Smooth muscle cell (in vitro differentiated cells): Measurements from ENCODE around the gene FSTL4. TPM values are rescaled to one million over a fixed set of nuclear protein-coding genes. Genes with fewer than 3 reads are reported as not detected.

Source experiments
- DNase-seq: peaks from one replicate; lab custom pipeline; 2025; ENCODE audit not compliant: unreplicated experiment; lab: John Stamatoyannopoulos, UW
- H2AFZ ChIP-seq: fragments of 200-600 bp; sonication (generic); 2 replicates; pipeline ENCODE4 v1.6.0; 2016; ENCODE audit warnings: antibody characterized with exemption, low read depth, mild to moderate bottlenecking
- H3F3A ChIP-seq: fragments of 200-600 bp; sonication (generic); 2 replicates; pipeline ENCODE4 v1.6.0; 2017; ENCODE audit warnings: antibody characterized with exemption, low read depth
- H3K27ac ChIP-seq: fragments of 200-600 bp; sonication (generic); 2 replicates; pipeline ENCODE4 v1.5.1; 2016; ENCODE audit warnings: low read depth, mild to moderate bottlenecking
- H3K27me3 ChIP-seq: fragments of 200-600 bp; sonication (generic); 2 replicates; pipeline ENCODE4 v1.6.1; 2016; ENCODE audit warnings: low read depth, mild to moderate bottlenecking
- H3K36me3 ChIP-seq: fragments of 200-600 bp; sonication (generic); 2 replicates; pipeline ENCODE4 v1.5.1; 2016; ENCODE audit warnings: low read depth
- H3K4me1 ChIP-seq: fragments of 200-600 bp; sonication (generic); 2 replicates; pipeline ENCODE4 v1.5.1; 2016; ENCODE audit warnings: low read depth
- H3K4me2 ChIP-seq: fragments of 200-600 bp; sonication (generic); 2 replicates; pipeline ENCODE4 v1.6.0; 2016; ENCODE audit warnings: mild to moderate bottlenecking
- H3K4me3 ChIP-seq: fragments of 200-600 bp; sonication (generic); 2 replicates; pipeline ENCODE4 v1.5.1; 2016; ENCODE audit warnings: mild to moderate bottlenecking
- H3K79me2 ChIP-seq: fragments of 200-600 bp; sonication (generic); 2 replicates; pipeline ENCODE4 v1.6.0; 2016; ENCODE audit warnings: low read depth, mild to moderate bottlenecking
- H3K9ac ChIP-seq: fragments of 200-600 bp; sonication (generic); 2 replicates; pipeline ENCODE4 v1.6.0; 2016; ENCODE audit warnings: low read depth
- H3K9me3 ChIP-seq: fragments of 200-600 bp; sonication (generic); replicated peaks from 2 replicates; pipeline ENCODE4 v1.5.1; 2016; ENCODE audit warnings: low read depth
- H4K20me1 ChIP-seq: fragments of 200-600 bp; sonication (generic); 2 replicates; pipeline ENCODE4 v1.6.0; 2016; ENCODE audit warnings: low read depth
- CTCF ChIP-seq: fragments of 200-600 bp; sonication (generic); IDR thresholded peaks from 2 replicates; pipeline ENCODE4 v1.5.1; 2017; ENCODE audit warnings: borderline replicate concordance, mild to moderate bottlenecking, antibody characterized with exemption; ENCODE audit not compliant: insufficient read depth, poor library complexity, severe bottlenecking
- WGBS: methylation state at CpG from one replicate; pipeline ENCODE4 v1.1.7; 2016; ENCODE audit warnings: low lambda C conversion rate; 5-methylcytosine and 5-hydroxymethylcytosine counted together
- polyA plus RNA-seq: library from polyadenylated mRNA; unstranded; fragments of >200 nt; fragmentation: Nextera tagmentation; extraction: Ambion mirVana; gene quantifications from 2 replicates; pipeline ENCODE4 v1.2.1, GENCODE V29; 2016
- total RNA-seq: library from RNA; depleted of rRNA; stranded (reverse); fragments of >200 nt; gene quantifications from 2 replicates; pipeline ENCODE4 v1.2.3, GENCODE V29; 2014

Gene FSTL4
- total and polyA plus RNA-seq, 2 experiments from 2014 or later, result 0.49 TPM; not detected in 1

GRCh38 chr5:133381571-133382365 is 230.6 kb downstream of the FSTL4 start:
- H3K4me1 ChIP-seq, result peaks cover 12% of the 10 kb centered on the region
- no peak overlapping the region for H2AFZ ChIP-seq
- no peak for TF ChIP-seq CTCF
- 86% methylated on average over 14 of the region's 14 CpGs for WGBS
- H3K36me3 ChIP-seq, result no peaks in the 10 kb centered on the region
- H4K20me1 ChIP-seq, result no peaks in the 10 kb centered on the region
- no peaks in the 10 kb centered on the region for H3K79me2 ChIP-seq
- no peak overlapping the region for H3K27ac ChIP-seq
- no peak overlapping the region for H3K9ac ChIP-seq
- peaks cover 19% of the 10 kb centered on the region for H3K27me3 ChIP-seq
- H3K4me2 ChIP-seq, result no peak overlapping the region
- no peaks in the 10 kb centered on the region for H3F3A ChIP-seq
- no peak for DNase-seq
- H3K9me3 ChIP-seq, result peaks cover 2% of the 10 kb centered on the region
- no peak overlapping the region for H3K4me3 ChIP-seq

GRCh38 chr5:133381041-133381440 is 231.3 kb downstream of the FSTL4 start:
- WGBS, result 97% methylated on average over 3 of the region's 3 CpGs
- Histone ChIP-seq H3K4me3 (no peak overlapping the region), H3K36me3 (no peaks in the 10 kb centered on the region), H3F3A (no peaks in the 10 kb centered on the region), H3K79me2 (no peaks in the 10 kb centered on the region), H2AFZ (no peak overlapping the region), H3K27me3 (peaks cover 14% of the 10 kb centered on the region), H3K9ac (no peak overlapping the region), H3K27ac (no peak overlapping the region), H3K4me1 (peaks cover 12% of the 10 kb centered on the region), H3K9me3 (peaks cover 2% of the 10 kb centered on the region), H4K20me1 (no peaks in the 10 kb centered on the region), H3K4me2 (no peak overlapping the region)
- no peak for DNase-seq
- TF ChIP-seq CTCF, result no peak

- H3K4me3 ChIP-seq, result no peak overlapping the region
- no peak overlapping the region for H3K4me2 ChIP-seq
- WGBS, result 79% methylated on average over 3 of the region's 3 CpGs
- no peaks in the 10 kb centered on the region for H4K20me1 ChIP-seq
- no peak for DNase-seq
- TF ChIP-seq CTCF, result no peak
- no peak overlapping the region for H2AFZ ChIP-seq
- H3K27ac ChIP-seq, result no peak overlapping the region
- H3K79me2 ChIP-seq, result no peaks in the 10 kb centered on the region
- no peaks in the 10 kb centered on the region for H3K36me3 ChIP-seq
- H3K9ac ChIP-seq, result no peak overlapping the region
- no peaks in the 10 kb centered on the region for H3F3A ChIP-seq
- peaks cover 4% of the 10 kb centered on the region for H3K27me3 ChIP-seq
- H3K9me3 ChIP-seq, result peaks cover 2% of the 10 kb centered on the region
- no peaks in the 10 kb centered on the region for H3K4me1 ChIP-seq
Measured at GRCh38 chr5:133377736-133378135, 234.6 kb downstream of the FSTL4 start.

GRCh38 chr5:133376986-133377385 is 235.4 kb downstream of the FSTL4 start:
- no peak for TF ChIP-seq CTCF
- Histone ChIP-seq H3K27ac (no peak overlapping the region), H3K9ac (no peak overlapping the region), H3K27me3 (peaks cover 4% of the 10 kb centered on the region), H3K79me2 (no peaks in the 10 kb centered on the region), H3K36me3 (no peaks in the 10 kb centered on the region), H4K20me1 (no peaks in the 10 kb centered on the region), H3K4me2 (no peak overlapping the region), H3K4me3 (no peak overlapping the region), H3K4me1 (no peaks in the 10 kb centered on the region), H2AFZ (no peak overlapping the region), H3K9me3 (peaks cover 2% of the 10 kb centered on the region), H3F3A (no peaks in the 10 kb centered on the region)
- 89% methylated on average over 1 of the region's 1 CpG for whole genome bisulfite sequencing
- no peak for DNase-seq
